HEK293 (cell line): ENCODE results near the gene TRIM34.

ENCODE experiments used
- CTCF ChIA-PET: fragments of 350-600 bp; formaldehyde crosslinking; extraction: SDS; loops from one replicate; lab custom pipeline; 2021; ENCODE audit warnings: antibody characterized with exemption; lab: Yijun Ruan, JAX
- POLR2A ChIA-PET: fragments of 300-600 bp; formaldehyde crosslinking; extraction: SDS; loops from one replicate; lab custom pipeline; 2020; ENCODE audit warnings: antibody characterized with exemption, inconsistent platforms; lab: Yijun Ruan, JAX
- H3K27ac ChIP-seq: fragments of 200-500 bp; sonication (Bioruptor generic); 2 replicates; pipeline ENCODE4 v1.5.1; 2014; ENCODE audit warnings: low read depth, low read length, control low read depth, inconsistent platforms; ENCODE audit errors: extremely low read depth
- H3K36me3 ChIP-seq, 2 experiments: fragments of 200-500 bp in 1 of 2; sonication (Bioruptor generic) in 1 of 2; 1 replicate in 1 of 2; 2 replicates in 1 of 2; pipeline ENCODE4 v1.5.1; 2014 to 2017; ENCODE audit warnings: inconsistent platforms in 2 of 2, low read length in 2 of 2; ENCODE audit not compliant: control insufficient read depth in 2 of 2, insufficient read depth in 1 of 2
- H3K4me1 ChIP-seq: fragments of 200-500 bp; sonication (Bioruptor generic); 2 replicates; pipeline ENCODE4 v1.5.1; 2014; ENCODE audit warnings: mild to moderate bottlenecking, low read length, inconsistent platforms; ENCODE audit not compliant: control insufficient read depth, insufficient read depth
- H3K4me3 ChIP-seq: 2 replicates; pipeline ENCODE4 v1.5.1; 2011; ENCODE audit warnings: low read depth, mild to moderate bottlenecking, control low read depth, low read length, moderate library complexity
- H3K9me3 ChIP-seq: fragments of 200-500 bp; sonication (Bioruptor generic); 2 replicates; pipeline ENCODE4 v1.5.1; 2014; ENCODE audit warnings: low read depth, low read length, inconsistent platforms; ENCODE audit not compliant: control insufficient read depth, insufficient read depth
- KLF9 ChIP-seq: fragments of 450-650 bp; formaldehyde crosslinking; IDR thresholded peaks from 2 replicates; pipeline ENCODE4 v1.5.1; 2016; ENCODE audit warnings: missing biosample characterization, missing genetic modification characterization, low read depth
- SP3 ChIP-seq: fragments of 450-650 bp; formaldehyde crosslinking; IDR thresholded peaks from 2 replicates; pipeline ENCODE4 v1.5.1; 2016; ENCODE audit warnings: missing biosample characterization, missing genetic modification characterization
- YY2 ChIP-seq: fragments of 450-650 bp; formaldehyde crosslinking; IDR thresholded peaks from 2 replicates; pipeline ENCODE4 v1.5.1; 2016; ENCODE audit warnings: missing biosample characterization, missing genetic modification characterization
- ZBTB20 ChIP-seq: fragments of 450-650 bp; formaldehyde crosslinking; IDR thresholded peaks from 2 replicates; pipeline ENCODE4 v1.5.1; 2016; ENCODE audit warnings: missing biosample characterization, missing genetic modification characterization
- ZNF211 ChIP-seq: fragments of 450-650 bp; formaldehyde crosslinking; IDR thresholded peaks from 2 replicates; pipeline ENCODE4 v1.5.1; 2016; ENCODE audit warnings: low read depth, missing biosample characterization, missing genetic modification characterization
- ZNF311 ChIP-seq: fragments of 450-650 bp; formaldehyde crosslinking; IDR thresholded peaks from 2 replicates; pipeline ENCODE4 v1.5.1; 2017; ENCODE audit warnings: missing biosample characterization, missing genetic modification characterization, borderline replicate concordance
- ZNF501 ChIP-seq: fragments of 450-650 bp; formaldehyde crosslinking; IDR thresholded peaks from 2 replicates; pipeline ENCODE4 v1.5.1; 2016; ENCODE audit warnings: missing biosample characterization, missing genetic modification characterization
- ZNF514 ChIP-seq: fragments of 450-650 bp; formaldehyde crosslinking; IDR thresholded peaks from 2 replicates; pipeline ENCODE4 v1.5.1; 2016; ENCODE audit warnings: missing biosample characterization, missing genetic modification characterization
- ZNF560 ChIP-seq: fragments of 450-650 bp; formaldehyde crosslinking; IDR thresholded peaks from 2 replicates; pipeline ENCODE4 v1.5.1; 2017; ENCODE audit warnings: missing biosample characterization, missing genetic modification characterization, borderline replicate concordance
- ZNF623 ChIP-seq: fragments of 450-650 bp; formaldehyde crosslinking; IDR thresholded peaks from 2 replicates; pipeline ENCODE4 v1.5.1; 2016; ENCODE audit warnings: missing biosample characterization, missing genetic modification characterization
- ZNF626 ChIP-seq: fragments of 450-650 bp; sonication (Bioruptor Pico); formaldehyde crosslinking; IDR thresholded peaks from 2 replicates; pipeline ENCODE4 v1.5.1; 2018; ENCODE audit warnings: missing biosample characterization, missing genetic modification characterization, inconsistent platforms
- ZNF629 ChIP-seq: fragments of 450-650 bp; formaldehyde crosslinking; IDR thresholded peaks from 2 replicates; pipeline ENCODE4 v1.5.1; 2017; ENCODE audit warnings: missing biosample characterization, missing genetic modification characterization
- ZNF664 ChIP-seq: fragments of 450-650 bp; formaldehyde crosslinking; IDR thresholded peaks from 2 replicates; pipeline ENCODE4 v1.5.1; 2016; ENCODE audit warnings: missing biosample characterization, missing genetic modification characterization
- ZNF785 ChIP-seq: fragments of 450-650 bp; formaldehyde crosslinking; IDR thresholded peaks from 2 replicates; pipeline ENCODE4 v1.5.1; 2016; ENCODE audit warnings: missing biosample characterization, missing genetic modification characterization
- TF ChIP-seq, protein P1 (sequence below): fragments of 450-650 bp; formaldehyde crosslinking; IDR thresholded peaks from 2 replicates; pipeline ENCODE4 v1.5.1; 2017; ENCODE audit warnings: missing biosample characterization, missing genetic modification characterization
- TF ChIP-seq, protein P2 (sequence below): fragments of 450-650 bp; formaldehyde crosslinking; IDR thresholded peaks from 2 replicates; pipeline ENCODE4 v1.5.1; 2017; ENCODE audit warnings: missing biosample characterization, missing genetic modification characterization

Gene TRIM34

DNA sequence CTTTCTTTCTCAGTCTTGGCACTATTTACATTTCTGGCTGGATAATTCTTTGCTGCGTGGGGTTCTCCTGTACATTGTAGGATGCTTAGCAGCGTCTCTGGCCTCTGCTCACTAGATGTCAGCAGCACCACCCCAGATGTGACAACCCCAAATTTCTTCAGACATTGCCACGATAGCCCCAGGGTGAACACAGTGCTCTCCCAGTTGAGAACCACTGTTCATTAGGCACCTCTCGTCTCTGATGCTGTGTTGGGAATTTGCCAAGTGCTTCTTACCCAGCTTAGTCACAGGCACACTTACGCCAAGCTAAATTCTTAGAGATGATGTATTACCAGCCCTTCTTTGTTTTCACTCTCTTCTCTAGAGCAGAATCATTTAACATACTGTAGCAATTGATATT lies 19.0 kb upstream of the TRIM34 start:
- peaks cover 0 to 48% of the 10 kb centered on the region in 2 experiments; a peak in 1 of 3 replicates for H3K36me3 ChIP-seq
- H3K9me3 ChIP-seq = no peaks in the 10 kb centered on the region
- POLR2A ChIA-PET = interaction anchor here (0.6 kb wide), 1 partner anchor 1769 kb away, joined by 3 read pairs; no protein-coding TSS in a partner anchor
- CTCF ChIA-PET = no interaction called here
- no peak overlapping the region for H3K27ac ChIP-seq
- H3K4me1 ChIP-seq = no peaks in the 10 kb centered on the region
- no peak for TF ChIP-seq SP3 (tag by site-specific recombination)
- no peak for TF ChIP-seq KLF9
- TF ChIP-seq ZNF514 (tag by site-specific recombination) = no peak
- no peak for TF ChIP-seq ZNF501 (tag by site-specific recombination)
- TF ChIP-seq, protein P1, sequence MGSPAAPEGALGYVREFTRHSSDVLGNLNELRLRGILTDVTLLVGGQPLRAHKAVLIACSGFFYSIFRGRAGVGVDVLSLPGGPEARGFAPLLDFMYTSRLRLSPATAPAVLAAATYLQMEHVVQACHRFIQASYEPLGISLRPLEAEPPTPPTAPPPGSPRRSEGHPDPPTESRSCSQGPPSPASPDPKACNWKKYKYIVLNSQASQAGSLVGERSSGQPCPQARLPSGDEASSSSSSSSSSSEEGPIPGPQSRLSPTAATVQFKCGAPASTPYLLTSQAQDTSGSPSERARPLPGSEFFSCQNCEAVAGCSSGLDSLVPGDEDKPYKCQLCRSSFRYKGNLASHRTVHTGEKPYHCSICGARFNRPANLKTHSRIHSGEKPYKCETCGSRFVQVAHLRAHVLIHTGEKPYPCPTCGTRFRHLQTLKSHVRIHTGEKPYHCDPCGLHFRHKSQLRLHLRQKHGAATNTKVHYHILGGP (tag by site-specific recombination) = no peak
- TF ChIP-seq, protein P2, sequence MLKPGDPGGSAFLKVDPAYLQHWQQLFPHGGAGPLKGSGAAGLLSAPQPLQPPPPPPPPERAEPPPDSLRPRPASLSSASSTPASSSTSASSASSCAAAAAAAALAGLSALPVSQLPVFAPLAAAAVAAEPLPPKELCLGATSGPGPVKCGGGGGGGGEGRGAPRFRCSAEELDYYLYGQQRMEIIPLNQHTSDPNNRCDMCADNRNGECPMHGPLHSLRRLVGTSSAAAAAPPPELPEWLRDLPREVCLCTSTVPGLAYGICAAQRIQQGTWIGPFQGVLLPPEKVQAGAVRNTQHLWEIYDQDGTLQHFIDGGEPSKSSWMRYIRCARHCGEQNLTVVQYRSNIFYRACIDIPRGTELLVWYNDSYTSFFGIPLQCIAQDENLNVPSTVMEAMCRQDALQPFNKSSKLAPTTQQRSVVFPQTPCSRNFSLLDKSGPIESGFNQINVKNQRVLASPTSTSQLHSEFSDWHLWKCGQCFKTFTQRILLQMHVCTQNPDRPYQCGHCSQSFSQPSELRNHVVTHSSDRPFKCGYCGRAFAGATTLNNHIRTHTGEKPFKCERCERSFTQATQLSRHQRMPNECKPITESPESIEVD (tag by site-specific recombination) = no peak
- no peak overlapping the region for H3K4me3 ChIP-seq

DNA sequence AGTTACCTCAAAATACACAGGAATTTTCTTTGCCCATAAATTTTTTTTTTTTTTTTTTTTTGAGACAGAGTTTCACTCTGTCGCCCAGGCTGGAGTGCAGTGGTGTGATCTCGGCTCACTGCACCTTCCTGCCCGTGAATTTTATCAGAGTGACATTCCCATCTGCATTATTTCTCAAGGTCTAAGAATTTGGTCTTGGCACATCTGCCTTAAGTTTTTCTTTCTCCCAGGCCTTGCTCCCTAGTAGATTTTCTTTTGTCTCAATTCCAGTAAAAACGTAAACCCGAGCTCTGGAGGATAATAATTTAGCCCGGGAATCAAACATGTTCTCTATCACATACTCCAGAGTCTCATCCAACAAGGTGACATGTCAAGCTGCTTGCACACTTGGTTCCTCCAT lies 16.0 kb upstream of the TRIM34 start:
- no peak for TF ChIP-seq ZNF311
- no peak for TF ChIP-seq ZNF211 (tag by site-specific recombination)
- TF ChIP-seq ZNF560 (tag by site-specific recombination) = no peak
- Histone ChIP-seq H3K4me3 (no peak overlapping the region), H3K9me3 (no peaks in the 10 kb centered on the region), H3K27ac (no peak overlapping the region), H3K4me1 (no peaks in the 10 kb centered on the region), H3K36me3 (peaks cover 0 to 53% of the 10 kb centered on the region in 2 experiments; a peak in 1 of 3 replicates)
- CTCF ChIA-PET = no interaction called here
- POLR2A ChIA-PET = no interaction called here

DNA sequence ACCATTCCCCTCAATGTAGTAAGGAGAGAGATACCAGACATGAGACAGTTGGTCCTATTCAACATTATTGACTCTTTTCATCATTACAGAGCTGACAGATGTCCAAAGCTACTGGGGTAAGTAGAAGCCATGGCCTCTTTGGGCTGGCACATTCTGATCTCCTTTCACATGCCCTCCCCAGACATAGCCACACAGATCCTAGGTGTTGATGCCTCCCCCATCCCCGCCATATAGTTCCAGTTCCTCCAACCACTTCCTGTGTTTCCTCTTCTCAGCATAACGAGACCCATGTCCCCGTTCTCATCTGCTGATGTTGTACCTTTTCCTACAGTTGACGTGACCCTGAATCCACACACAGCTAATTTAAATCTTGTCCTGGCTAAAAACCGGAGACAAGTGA lies 14.4 kb upstream of the TRIM34 start:
- Histone ChIP-seq H3K9me3 (no peaks in the 10 kb centered on the region), H3K4me3 (no peak overlapping the region), H3K27ac (no peak overlapping the region), H3K36me3 (peaks cover 0 to 40% of the 10 kb centered on the region in 2 experiments; a peak in 1 of 3 replicates), H3K4me1 (no peaks in the 10 kb centered on the region)
- ChIA-PET POLR2A (no interaction called here), CTCF (no interaction called here)
- TF ChIP-seq ZNF664 = no peak

DNA sequence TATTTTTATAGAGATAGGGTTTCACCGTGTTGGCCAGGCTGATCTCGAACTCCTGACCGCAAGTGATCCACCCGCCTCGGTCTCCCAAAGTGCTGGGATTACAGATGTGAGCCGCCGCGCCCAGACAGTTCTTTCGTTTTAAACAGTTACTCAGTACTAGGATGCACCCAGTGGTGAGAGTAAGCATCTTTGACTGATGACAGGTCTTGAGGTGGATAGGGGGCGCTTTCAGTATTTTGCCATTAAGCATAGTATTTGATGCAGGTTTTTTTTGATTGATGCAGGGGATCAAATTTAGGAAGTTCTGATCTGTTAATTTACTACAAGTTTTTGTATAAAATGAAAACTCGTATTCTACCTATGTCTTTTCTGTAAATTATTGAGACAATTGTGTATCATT lies 13.2 kb upstream of the TRIM34 start:
- TF ChIP-seq ZNF626 (tag by site-specific recombination) = no peak
- TF ChIP-seq ZBTB20 (tag by site-specific recombination) = no peak
- TF ChIP-seq ZNF629 (tag by site-specific recombination) = no peak
- no peak for TF ChIP-seq ZNF785 (tag by site-specific recombination)
- no peak for TF ChIP-seq ZNF623
- no peak for TF ChIP-seq ZNF664
- no peak for TF ChIP-seq YY2 (tag by site-specific recombination)
- ChIA-PET CTCF (no interaction called here), POLR2A (no interaction called here)
- H3K4me3 ChIP-seq = no peak overlapping the region
- no peaks in the 10 kb centered on the region for H3K9me3 ChIP-seq
- no peaks in the 10 kb centered on the region for H3K4me1 ChIP-seq
- peaks cover 0 to 33% of the 10 kb centered on the region in 2 experiments; a peak in 1 of 3 replicates for H3K36me3 ChIP-seq
- no peak overlapping the region for H3K27ac ChIP-seq
